Peyer's patch (tissue), 4 donors: ENCODE measurements around the gene DISP2. TPM values are rescaled to one million over a fixed set of nuclear protein-coding genes. Genes with fewer than 3 reads are reported as not detected.
A peak's percentile ranks its signal among the peaks of the same experiment; 100 is the strongest.

Source experiments
- DNase-seq, 3 donors: peaks; one replicate each; pipeline ENCODE4 v3.0.0-alpha.2; 2017 to 2019
- H3K27ac ChIP-seq, 4 donors: fragments of 200-600 bp; sonication (generic); one replicate each; pipeline ENCODE4 v1.5.1; 2016 to 2019
- H3K27me3 ChIP-seq, 2 donors: fragments of 200-600 bp; sonication (generic); one replicate each; pipeline ENCODE4 v1.5.1; 2019
- H3K36me3 ChIP-seq, 3 donors: fragments of 200-600 bp; sonication (generic); one replicate each; pipeline ENCODE4 v1.5.1; 2016 to 2019
- H3K4me1 ChIP-seq, 4 donors: fragments of 200-600 bp; sonication (generic); one replicate each; pipeline ENCODE4 v1.5.1; 2016 to 2019
- H3K4me3 ChIP-seq, 4 donors: fragments of 200-600 bp; sonication (generic); 1 replicate in 3 of 4; 2 replicates in 1 of 4; pipeline ENCODE4 v1.5.1; 2016 to 2019; ENCODE audit warnings: mild to moderate bottlenecking in 1 of 4
- H3K9me3 ChIP-seq, 4 donors: fragments of 200-600 bp; sonication (generic); one replicate each; pipeline ENCODE4 v1.5.1; 2016 to 2019; ENCODE audit warnings: mild to moderate bottlenecking in 1 of 4
- CTCF ChIP-seq, 6 experiments: fragments of 450-650 bp in 4 of 6; fragments of 200-600 bp in 2 of 6; sonication (generic) in 1 of 6; IDR thresholded peaks; one replicate each; pipeline ENCODE4 v1.5.1; 2017 to 2019; ENCODE audit warnings: antibody characterized with exemption in 6 of 6, mild to moderate bottlenecking in 3 of 6, moderate library complexity in 1 of 6
- POLR2A ChIP-seq, 2 donors: fragments of 450-650 bp; IDR thresholded peaks; one replicate each; pipeline ENCODE4 v1.5.1; 2017; ENCODE audit warnings: antibody characterized with exemption in 2 of 2, mild to moderate bottlenecking in 2 of 2, moderate library complexity in 2 of 2
- total RNA-seq, 4 donors: library from RNA; depleted of rRNA; stranded (reverse); fragments of >200 nt; gene quantifications; one replicate each; pipeline ENCODE4 v1.1.0, GENCODE V29; 2016

Gene DISP2
- total RNA-seq, 4 donors from 2014 or later, result 1.7 to 27.5 (median 7.4) TPM

GRCh38 chr15:40364251-40364650, 6.2 kb downstream of the DISP2 start:
- H3K36me3 ChIP-seq, result no peaks in the 10 kb centered on the region
- no peaks in the 10 kb centered on the region for H3K9me3 ChIP-seq
- peaks cover 3 to 20% (median 15%) of the 10 kb centered on the region in 4 donors for H3K4me1 ChIP-seq
- no peak overlapping the region for H3K4me3 ChIP-seq
- DNase-seq, result no peak
- no peaks in the 10 kb centered on the region for H3K27me3 ChIP-seq
- TF ChIP-seq CTCF (IDR thresholded peaks at IDR 0.05) (no peak), POLR2A (IDR thresholded peaks at IDR 0.05) (no peak)
- no peak overlapping the region for H3K27ac ChIP-seq

- DNase-seq, result no peak
- H3K9me3 ChIP-seq, result no peaks in the 10 kb centered on the region
- H3K27me3 ChIP-seq, result no peaks in the 10 kb centered on the region
- no peak for TF ChIP-seq POLR2A (IDR thresholded peaks at IDR 0.05)
- no peak for TF ChIP-seq CTCF (IDR thresholded peaks at IDR 0.05)
- peaks cover 3 to 20% (median 15%) of the 10 kb centered on the region in 4 donors for H3K4me1 ChIP-seq
- no peaks in the 10 kb centered on the region for H3K36me3 ChIP-seq
- H3K4me3 ChIP-seq, result no peak overlapping the region
- no peak overlapping the region for H3K27ac ChIP-seq
Measured at GRCh38 chr15:40365016-40365415, 7.0 kb downstream of the DISP2 start.

- DNase-seq, result no peak
- no peak for TF ChIP-seq POLR2A (IDR thresholded peaks at IDR 0.05)
- no peak for TF ChIP-seq CTCF (IDR thresholded peaks at IDR 0.05)
- Histone ChIP-seq H3K36me3 (no peaks in the 10 kb centered on the region), H3K4me3 (no peak overlapping the region), H3K27ac (no peak overlapping the region), H3K27me3 (no peaks in the 10 kb centered on the region), H3K9me3 (no peaks in the 10 kb centered on the region), H3K4me1 (peaks cover 3 to 20% (median 15%) of the 10 kb centered on the region in 4 donors)
Measured at GRCh38 chr15:40365624-40366456, 7.8 kb downstream of the DISP2 start.

- peak overlapping the region in 2 of 4 donors; percentile 38 to 52 for H3K4me3 ChIP-seq
- no peaks in the 10 kb centered on the region for H3K36me3 ChIP-seq
- H3K9me3 ChIP-seq, result no peaks in the 10 kb centered on the region
- peak overlapping the region in 3 of 4 donors; percentile 7 to 79 (median 64) for H3K27ac ChIP-seq
- TF ChIP-seq CTCF (IDR thresholded peaks at IDR 0.05), result no peak
- no peak for TF ChIP-seq POLR2A (IDR thresholded peaks at IDR 0.05)
- DNase-seq, result peak in 1 of 3 donors; percentile 53
- H3K27me3 ChIP-seq, result no peaks in the 10 kb centered on the region
- H3K4me1 ChIP-seq, result peaks cover 3 to 20% (median 15%) of the 10 kb centered on the region in 4 donors
Measured at GRCh38 chr15:40366457-40367370, 8.7 kb downstream of the DISP2 start.

- Histone ChIP-seq H3K9me3 (no peaks in the 10 kb centered on the region), H3K27me3 (no peaks in the 10 kb centered on the region), H3K27ac (peak overlapping the region; percentile 45 to 79 (median 56)), H3K4me1 (peaks cover 3 to 20% (median 15%) of the 10 kb centered on the region in 4 donors), H3K4me3 (peak overlapping the region in 3 of 4 donors; percentile 38 to 52 (median 41)), H3K36me3 (no peaks in the 10 kb centered on the region)
- DNase-seq, result no peak
- TF ChIP-seq CTCF (IDR thresholded peaks at IDR 0.05), result no peak
- TF ChIP-seq POLR2A (IDR thresholded peaks at IDR 0.05), result no peak
Measured at GRCh38 chr15:40367371-40367685, 9.3 kb downstream of the DISP2 start.
